ENCODE data around the gene SUMO4.

DNA sequence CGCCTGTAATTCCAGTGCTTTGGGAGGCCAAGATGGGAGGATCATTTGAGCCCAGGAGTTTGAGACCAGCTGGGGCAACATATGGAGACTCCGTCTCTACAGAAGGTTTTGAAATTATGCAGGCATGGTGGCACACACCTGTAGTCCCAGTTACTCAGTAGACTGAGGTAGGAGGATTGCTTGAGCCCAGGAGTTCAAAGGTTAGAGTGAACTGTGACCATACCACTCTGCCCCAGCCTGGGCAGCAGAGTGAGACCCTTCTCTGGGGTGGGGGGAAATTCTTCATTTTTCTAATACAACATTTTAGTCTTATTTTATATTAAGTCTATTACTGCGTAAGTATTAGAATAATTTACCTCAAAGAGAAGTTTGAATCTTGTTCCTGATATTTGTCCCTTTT lies 20.1 kb upstream of the SUMO4 start:
- TF ChIP-seq TEAD4 (IDR thresholded peaks at IDR 0.05; ENCODE audit: borderline replicate concordance, insufficient read depth) (no peak), RAD21 (IDR thresholded peaks at IDR 0.05; ENCODE audit: low read length) (no peak), YY1 (IDR thresholded peaks at IDR 0.05; ENCODE audit: low read depth) (no peak), POLR2AphosphoS5 (IDR thresholded peaks at IDR 0.05; ENCODE audit: low read depth, low read length) (no peak), CTCF (IDR thresholded peaks at IDR 0.05) (no peak), RCOR1 (IDR thresholded peaks at IDR 0.05; ENCODE audit: low read length) (no peak), USF2 (IDR thresholded peaks at IDR 0.05; ENCODE audit: borderline replicate concordance, low read depth, low read length) (no peak), PBX3 (IDR thresholded peaks at IDR 0.05) (no peak), EP300 (IDR thresholded peaks at IDR 0.05; ENCODE audit: borderline replicate concordance in 1 of 2, low read depth in 1 of 2, low read length in 1 of 2) (no peak)
